GM18870 (cell line): ENCODE measurements around the gene DNAJC22.
"Not testable (repeated sequence)": the region's sequence is repeated elsewhere in the genome, so short reads cannot be mapped to it uniquely, and the experiment has no call there.

Experiments
- ATAC-seq: cut with Tn5 transposase; IDR thresholded peaks from one replicate; pipeline ENCODE4 v1.9.1; 2021; ENCODE audit warnings: moderate library complexity; ENCODE audit not compliant: unreplicated experiment

The DNAJC22 gene

DNA sequence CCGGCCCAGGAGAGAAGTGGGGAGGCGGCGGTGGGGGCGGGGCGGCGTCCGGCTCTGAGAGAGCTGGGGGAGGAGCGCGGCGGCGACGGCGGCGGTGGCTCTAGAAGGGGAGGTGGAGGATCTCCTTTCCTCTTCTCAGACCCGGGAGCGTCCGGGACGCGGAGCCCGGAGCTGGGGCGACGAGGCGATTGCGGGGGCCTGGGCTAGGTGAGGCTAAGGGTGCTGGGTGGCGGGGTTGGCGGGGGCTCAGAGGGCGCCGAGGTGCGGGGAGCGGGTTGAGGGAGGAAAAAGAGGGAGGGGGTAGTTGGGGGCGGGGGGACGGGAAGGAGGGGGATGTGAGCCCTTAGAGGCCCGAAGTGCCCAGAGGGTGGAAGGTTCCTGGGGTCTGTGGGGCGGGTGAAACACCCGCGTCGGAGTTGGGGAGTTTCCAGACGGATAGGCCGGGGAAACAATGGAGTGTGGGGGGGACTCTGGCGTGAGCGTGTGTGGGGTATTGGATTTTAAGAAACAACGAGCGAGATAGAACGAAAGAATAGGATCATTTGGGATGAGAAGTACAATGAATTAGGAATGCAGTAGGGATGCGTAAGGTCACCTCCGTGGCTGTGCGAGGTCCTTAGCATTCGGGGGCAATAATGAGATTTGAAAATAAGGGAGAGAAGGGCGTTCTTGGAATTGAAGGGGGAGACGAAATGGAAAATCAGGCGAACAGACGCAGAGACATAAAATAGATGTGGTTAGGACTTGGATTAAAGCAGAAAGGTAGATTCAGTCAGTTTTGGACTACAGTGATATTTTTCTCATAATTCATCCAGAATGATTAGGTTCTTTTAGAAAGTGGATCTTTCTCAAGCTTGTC lies 20.9 kb downstream of the DNAJC22 start, which contains the start of gene SPATS2:
TSS of gene SPATS2 (plus strand) at position 82 of the 859 bp plus-strand sequence. CDS start 93,551 bp downstream, outside the sequence.
- ATAC-seq: no peak

DNA sequence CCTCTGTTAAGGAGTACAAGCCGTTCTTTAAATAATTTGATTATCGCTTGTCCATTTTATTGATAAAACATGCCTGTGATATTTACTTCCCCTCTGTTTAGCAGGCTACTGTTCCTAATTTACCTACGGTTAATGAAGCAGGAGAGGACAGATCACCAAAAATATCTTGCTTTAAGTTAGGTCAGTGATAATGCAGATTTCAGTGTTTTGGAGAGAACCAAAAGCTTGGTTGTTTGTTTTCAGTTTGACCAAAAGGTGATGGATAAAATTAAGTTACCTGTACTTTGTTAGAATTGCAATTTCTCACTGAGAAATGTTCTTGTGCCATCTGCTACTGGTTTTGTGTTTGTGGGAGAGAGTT lies 21.5 kb downstream of the DNAJC22 start:
- no peak for ATAC-seq

DNA sequence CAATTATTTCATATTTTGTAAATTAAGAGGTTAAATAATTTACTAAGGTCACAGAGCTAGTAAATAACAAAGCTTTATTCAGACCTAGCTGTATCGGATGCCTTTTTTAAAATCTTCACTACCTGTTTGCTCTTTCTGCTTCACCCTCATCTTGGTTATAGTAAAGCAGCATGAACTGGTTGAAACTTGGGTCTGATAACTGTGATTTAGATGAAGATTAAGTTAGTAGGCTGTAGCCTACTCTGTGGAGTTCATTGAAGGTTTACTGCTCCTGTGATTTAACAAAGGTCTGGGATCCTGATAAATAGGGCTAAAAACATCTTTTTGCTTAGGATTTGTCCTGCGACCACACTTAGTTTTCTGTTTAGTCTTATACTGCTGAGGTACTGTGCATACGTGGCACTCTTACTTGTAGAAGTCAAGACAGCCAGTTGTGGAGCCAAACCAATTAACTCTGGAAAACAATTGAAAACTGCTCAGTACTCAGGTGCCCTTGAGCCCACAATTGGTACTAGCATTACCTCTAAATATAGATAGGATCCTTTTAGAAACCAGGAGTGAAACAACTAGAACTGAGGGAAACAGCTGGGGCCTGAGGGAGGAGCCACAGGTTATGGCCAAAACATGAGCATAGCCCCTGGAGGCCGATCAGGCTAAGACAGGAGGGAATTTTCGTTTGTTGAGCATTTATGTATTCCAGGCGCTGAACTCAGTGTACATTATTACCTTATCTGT lies 22.9 kb downstream of the DNAJC22 start:
- ATAC-seq: peak; percentile 50

- no peak for ATAC-seq
These were observed 23.9 kb downstream of the DNAJC22 start for GRCh38 chr12:49370539-49370938.

DNA sequence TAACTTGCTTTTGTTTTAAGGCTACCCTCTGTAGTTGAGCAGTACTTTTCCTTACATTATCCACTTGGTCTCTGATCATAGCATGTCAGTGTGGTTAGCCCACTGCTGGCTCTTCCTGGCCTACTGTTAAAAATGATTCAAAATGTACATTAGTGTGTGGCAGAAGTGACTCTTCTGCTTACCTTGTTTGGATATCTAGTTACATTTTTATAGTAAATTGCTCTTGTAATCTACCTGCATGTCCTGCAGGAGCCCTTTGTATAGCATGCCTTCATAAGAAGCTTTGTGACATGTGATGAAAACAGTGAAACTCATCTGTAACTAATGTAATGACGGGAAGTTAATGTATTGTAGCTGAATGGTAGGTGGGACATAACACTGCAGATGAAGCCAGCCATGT lies 28.7 kb downstream of the DNAJC22 start:
- ATAC-seq: no peak

DNA sequence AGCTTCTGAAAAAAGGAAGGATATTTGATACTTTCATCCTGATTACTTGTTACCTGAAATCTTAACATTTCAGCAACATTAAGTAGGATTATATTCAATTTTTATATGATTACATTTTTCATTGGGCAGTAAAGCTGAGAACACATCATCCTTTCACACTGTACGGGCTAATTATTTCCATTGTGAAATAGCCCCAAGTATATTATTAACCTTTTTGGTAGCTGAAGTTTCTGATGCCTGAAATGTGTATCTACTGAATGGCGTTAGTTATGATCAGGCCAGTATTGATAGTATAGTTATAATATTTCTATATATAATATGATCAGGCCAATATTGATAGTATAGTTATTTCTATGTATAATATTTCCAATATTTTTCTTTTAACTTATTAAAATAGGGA lies 30.7 kb downstream of the DNAJC22 start:
- no peak for ATAC-seq

DNA sequence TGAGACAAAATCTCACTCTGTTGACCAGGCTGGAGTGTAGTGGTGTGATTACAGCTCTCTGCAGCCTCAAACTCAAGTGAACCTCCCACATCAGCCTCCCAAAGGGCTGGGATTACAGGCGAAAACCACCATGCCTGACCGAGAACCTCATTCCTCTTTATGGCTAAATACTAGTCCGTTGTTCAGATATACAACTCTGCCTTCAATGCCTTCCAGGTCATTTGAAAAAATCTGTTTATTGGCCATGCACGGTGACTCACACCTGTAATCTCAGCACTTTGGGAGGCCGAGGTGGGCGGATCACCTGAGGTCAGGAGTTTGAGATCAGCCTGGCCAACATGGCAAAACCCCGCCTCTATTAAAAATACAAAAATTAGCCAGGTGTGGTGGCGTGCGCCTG lies 33.5 kb downstream of the DNAJC22 start:
- ATAC-seq: not testable (repeated sequence)

DNA sequence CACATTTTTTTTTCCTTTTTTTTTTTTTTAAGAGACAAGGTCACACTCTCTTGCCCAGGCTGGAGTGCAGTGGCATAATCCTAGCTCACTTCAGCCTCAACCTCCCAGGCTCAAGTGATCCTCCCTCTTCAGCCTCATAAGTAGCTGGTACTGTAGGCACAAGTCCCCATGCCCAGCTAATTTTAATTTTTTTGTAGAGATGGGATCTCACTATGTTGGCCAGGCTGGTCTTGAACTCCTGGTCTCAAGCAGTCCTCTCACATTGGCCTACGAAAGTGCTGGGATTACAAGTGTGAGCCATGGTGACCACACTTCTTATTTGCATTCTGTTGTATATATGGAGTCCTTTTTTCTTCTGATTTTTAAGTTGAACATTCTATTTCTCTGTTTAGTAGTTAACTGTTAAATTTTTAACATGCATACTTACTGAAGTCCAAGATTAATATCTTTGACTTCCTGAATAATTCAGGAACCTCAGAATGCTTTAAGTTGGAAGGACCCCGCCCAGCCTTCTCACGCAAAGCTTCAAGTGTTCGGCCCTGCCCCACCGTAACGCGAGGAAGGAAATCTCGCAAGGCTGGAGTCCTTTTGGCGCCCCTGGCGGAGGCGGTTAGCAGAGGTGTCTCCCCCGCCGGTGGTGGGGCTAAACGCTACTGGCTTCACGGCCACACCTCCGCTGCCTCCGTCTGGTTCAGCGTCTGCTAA lies 42.1 kb downstream of the DNAJC22 start:
- ATAC-seq: no peak

- ATAC-seq: no peak
These were observed 42.7 kb downstream of the DNAJC22 start for GRCh38 chr12:49389387-49389703.

DNA sequence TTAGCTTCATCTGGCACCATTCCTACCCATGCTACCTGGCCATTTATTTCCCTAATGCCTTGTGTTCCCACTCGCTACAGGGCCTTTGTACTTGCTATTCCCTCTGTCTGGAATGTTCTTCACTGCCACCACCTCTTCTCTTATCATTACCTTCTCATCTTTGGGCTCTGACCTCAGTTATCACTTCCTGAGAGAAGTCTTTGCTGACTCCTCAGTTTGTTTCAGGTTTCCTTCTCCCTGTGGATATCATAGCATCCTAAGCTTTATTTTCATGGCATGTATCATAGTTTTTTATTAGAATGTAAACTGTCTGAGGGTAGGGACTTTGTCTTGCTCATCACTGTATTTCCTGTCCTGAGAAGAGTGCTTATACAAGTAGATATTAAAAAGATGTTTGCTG lies 50.3 kb downstream of the DNAJC22 start:
- no peak for ATAC-seq

GRCh38 chr12:49400304-49400703 lies 53.6 kb downstream of the DNAJC22 start:
- ATAC-seq: no peak
